NT2/D1 (cell line): ENCODE measurements around the gene SRCIN1.
A peak's percentile ranks its signal among the peaks of the same experiment; 100 is the strongest.

Experiments
- DNase-seq: peaks from one replicate; pipeline ENCODE4 v3.0.0-alpha.2; 2011; ENCODE audit warnings: low read depth, low spot score
- H3K27me3 ChIP-seq: 2 replicates; pipeline ENCODE4 v1.6.0; 2011; ENCODE audit warnings: mild to moderate bottlenecking; ENCODE audit not compliant: insufficient read length, insufficient read depth
- H3K36me3 ChIP-seq: 2 replicates; pipeline ENCODE4 v1.6.1; 2011; ENCODE audit warnings: mild to moderate bottlenecking, low read length, mixed read lengths; ENCODE audit not compliant: insufficient read depth, insufficient read length
- H3K4me1 ChIP-seq: 2 replicates; pipeline ENCODE4 v1.5.1; 2011; ENCODE audit not compliant: insufficient read depth, insufficient read length
- H3K4me3 ChIP-seq: 2 replicates; pipeline ENCODE4 v1.5.1; 2011; ENCODE audit warnings: low read depth; ENCODE audit not compliant: insufficient read length
- H3K9ac ChIP-seq: 2 replicates; pipeline ENCODE4 v1.6.0; 2011; ENCODE audit warnings: low read depth; ENCODE audit not compliant: insufficient read length
- H3K9me3 ChIP-seq: 2 replicates; pipeline ENCODE4 v1.5.1; 2011; ENCODE audit warnings: mild to moderate bottlenecking, low read length; ENCODE audit not compliant: insufficient read depth
- SUZ12 ChIP-seq: IDR thresholded peaks from 2 replicates; pipeline ENCODE4 v1.6.1; 2011; ENCODE audit not compliant: insufficient read length, insufficient read depth; ENCODE audit errors: extremely low read depth
- YY1 ChIP-seq: IDR thresholded peaks from 2 replicates; pipeline ENCODE4 v1.6.1; 2011; ENCODE audit not compliant: insufficient read length, insufficient read depth
- ZNF274 ChIP-seq: IDR thresholded peaks from 2 replicates; pipeline ENCODE4 v1.6.1; 2011; ENCODE audit warnings: mild to moderate bottlenecking, low read depth, low read length

The SRCIN1 gene

DNA sequence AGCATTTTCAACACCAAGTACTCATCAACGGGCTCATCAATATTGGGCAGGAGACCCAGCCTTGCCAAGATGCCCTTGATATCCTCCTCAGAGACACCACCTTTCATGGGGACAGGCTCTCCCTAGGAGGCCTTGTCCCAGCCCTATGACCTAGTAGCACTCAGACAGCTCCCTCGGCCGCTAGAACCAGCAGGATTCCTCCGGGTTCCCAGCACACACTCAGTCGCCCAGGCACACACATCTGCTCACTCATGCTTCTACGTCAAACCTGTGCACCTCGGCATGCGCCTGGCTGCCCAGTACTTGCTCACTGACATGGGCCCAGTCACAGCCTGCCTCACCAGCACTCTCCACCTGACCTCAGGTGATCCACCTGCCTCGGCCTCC is 17.0 kb downstream of the SRCIN1 start:
- Histone ChIP-seq H3K27me3 (no peaks in the 10 kb centered on the region), H3K4me1 (peaks cover 65% of the 10 kb centered on the region), H3K9ac (peak overlapping the region; percentile 46), H3K36me3 (no peaks in the 10 kb centered on the region), H3K9me3 (no peaks in the 10 kb centered on the region), H3K4me3 (no peak overlapping the region)
- no peak for DNase-seq
- no peak for TF ChIP-seq YY1
- no peak for TF ChIP-seq SUZ12
- no peak for TF ChIP-seq ZNF274

DNA sequence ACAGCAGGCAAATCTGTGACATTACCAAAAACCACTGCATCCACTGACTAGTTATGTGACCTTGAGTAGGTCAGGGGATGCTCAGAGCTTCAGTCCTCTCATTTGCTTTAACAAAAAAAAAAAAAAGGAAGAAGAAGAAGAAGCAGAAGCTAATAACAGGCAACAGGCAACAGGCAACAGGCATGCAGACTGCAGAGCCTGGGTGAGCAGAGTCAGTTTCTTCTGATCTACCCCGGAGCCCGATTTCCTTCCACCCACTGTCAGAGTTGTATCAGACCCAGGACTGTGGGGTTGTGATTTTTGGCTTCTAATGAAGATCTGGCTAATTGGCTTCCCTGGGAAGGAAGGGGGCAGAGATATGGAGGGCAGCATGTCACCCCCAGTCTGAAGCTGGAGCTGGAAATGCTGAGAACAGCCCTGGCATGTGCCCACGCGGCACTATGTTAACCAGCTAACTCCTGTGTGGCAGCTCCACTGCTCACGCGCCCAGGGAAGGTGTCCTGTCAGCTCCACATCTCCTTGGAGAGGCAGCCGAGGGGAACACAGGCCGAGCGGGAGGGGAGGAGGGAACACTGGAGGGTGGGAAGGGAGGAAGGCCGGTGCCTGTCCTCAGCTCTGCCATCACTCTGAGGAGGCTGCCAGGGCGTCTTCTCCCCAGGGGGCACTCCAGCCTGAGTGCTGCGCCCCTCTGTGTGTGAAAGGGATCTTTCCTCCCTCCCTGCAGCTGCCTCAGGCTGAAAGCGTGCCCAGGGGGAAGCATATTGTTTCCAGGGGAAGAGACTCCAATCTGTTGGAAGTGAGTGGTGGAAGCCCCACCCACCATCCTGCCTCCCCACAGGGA is 17.6 kb downstream of the SRCIN1 start:
- peak overlapping the region; percentile 46 for H3K9ac ChIP-seq
- no peak overlapping the region for H3K4me3 ChIP-seq
- H3K36me3 ChIP-seq: no peaks in the 10 kb centered on the region
- no peaks in the 10 kb centered on the region for H3K27me3 ChIP-seq
- no peaks in the 10 kb centered on the region for H3K9me3 ChIP-seq
- TF ChIP-seq SUZ12: no peak
- TF ChIP-seq ZNF274: no peak
- no peak for DNase-seq
- H3K4me1 ChIP-seq: peaks cover 59% of the 10 kb centered on the region

DNA sequence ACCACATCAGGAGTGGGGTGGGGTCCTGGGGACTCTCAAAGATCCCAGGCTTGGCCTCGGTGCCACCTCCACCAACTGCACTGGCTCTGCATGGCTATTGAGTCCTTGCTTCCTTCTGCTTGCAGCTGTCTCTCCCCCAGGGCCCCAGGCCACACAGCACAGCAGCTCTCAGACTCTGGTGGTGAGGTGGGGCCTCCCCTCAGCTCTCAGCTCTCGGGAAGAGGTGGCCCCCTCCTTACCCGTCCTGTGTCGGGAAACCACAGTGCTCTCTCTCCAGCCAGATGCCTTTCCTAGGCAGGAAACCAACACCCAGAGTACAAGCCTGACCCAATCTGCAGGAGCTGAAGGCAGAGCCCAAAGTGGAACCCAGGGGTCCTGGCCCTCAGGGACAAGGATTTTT is 18.5 kb downstream of the SRCIN1 start:
- Histone ChIP-seq H3K27me3 (no peaks in the 10 kb centered on the region), H3K4me1 (peaks cover 62% of the 10 kb centered on the region)

DNA sequence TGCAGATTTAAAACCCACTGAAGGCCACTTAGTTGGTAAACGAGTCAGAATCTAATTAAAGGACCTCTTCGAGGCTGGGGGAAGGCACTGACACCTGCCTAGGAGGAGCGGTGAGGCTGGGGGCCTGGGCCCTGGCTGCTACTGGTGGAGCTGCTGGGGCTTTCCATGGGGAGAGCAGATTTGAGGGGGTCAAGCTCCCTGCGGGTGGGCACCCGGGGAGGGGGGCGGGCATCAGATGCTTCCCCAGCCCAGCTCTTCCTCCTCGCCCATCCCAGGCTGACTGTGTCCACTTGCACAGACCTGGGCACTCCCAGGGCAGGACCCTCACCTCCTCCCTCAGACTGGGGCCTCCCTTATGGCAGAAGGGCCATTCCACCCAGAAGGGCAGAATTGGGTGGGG is 19.0 kb downstream of the SRCIN1 start:
- Histone ChIP-seq H3K4me1 (peaks cover 62% of the 10 kb centered on the region), H3K9ac (peak overlapping the region; percentile 51)

More for the DNA sequence above, 18.5 kb downstream of the SRCIN1 start:
- Histone ChIP-seq H3K9me3 (no peaks in the 10 kb centered on the region), H3K4me3 (no peak overlapping the region), H3K9ac (peak overlapping the region; percentile 51), H3K36me3 (no peaks in the 10 kb centered on the region)
- DNase-seq: no peak
- TF ChIP-seq ZNF274 (no peak), SUZ12 (no peak), YY1 (no peak)

DNA sequence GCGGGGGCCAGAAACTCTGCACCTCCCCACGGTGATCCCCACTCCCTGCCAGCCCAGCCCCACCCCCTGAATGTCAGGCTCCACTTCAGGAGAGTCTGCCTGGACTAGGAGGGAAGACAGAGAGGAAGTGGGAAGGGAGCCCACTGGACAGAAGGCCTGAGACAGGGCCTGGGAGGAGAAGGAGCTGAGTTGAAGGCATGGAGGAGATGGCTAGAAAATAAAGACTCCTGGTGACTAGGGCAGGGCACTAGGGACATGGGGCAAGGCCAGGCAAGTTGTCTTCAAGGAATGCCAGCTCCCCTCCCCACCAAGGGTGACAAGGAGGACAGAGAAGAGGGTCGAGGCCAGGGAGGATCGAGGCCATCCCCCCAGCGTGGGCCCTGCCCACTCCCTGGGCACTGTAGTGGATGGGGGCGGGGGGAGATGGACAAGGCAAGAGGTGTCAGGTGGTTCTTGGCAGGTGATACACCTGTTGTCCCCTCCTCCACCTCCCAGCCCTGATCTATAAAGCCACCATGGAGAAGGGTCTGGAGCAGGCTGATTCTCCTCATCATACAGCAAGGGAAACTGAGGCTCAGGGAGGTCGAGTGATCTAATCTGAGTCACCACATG is 19.7 kb downstream of the SRCIN1 start:
- H3K36me3 ChIP-seq: no peaks in the 10 kb centered on the region
- DNase-seq: no peak
- no peaks in the 10 kb centered on the region for H3K9me3 ChIP-seq
- TF ChIP-seq SUZ12 (no peak), YY1 (no peak), ZNF274 (no peak)
- H3K4me3 ChIP-seq: no peak overlapping the region
- H3K27me3 ChIP-seq: peaks cover 2% of the 10 kb centered on the region
- no peak overlapping the region for H3K9ac ChIP-seq
- H3K4me1 ChIP-seq: peaks cover 58% of the 10 kb centered on the region

More for the DNA sequence above, 19.0 kb downstream of the SRCIN1 start:
- Histone ChIP-seq H3K27me3 (no peaks in the 10 kb centered on the region), H3K4me3 (no peak overlapping the region), H3K9me3 (no peaks in the 10 kb centered on the region), H3K36me3 (no peaks in the 10 kb centered on the region)
- no peak for DNase-seq
- no peak for TF ChIP-seq SUZ12
- TF ChIP-seq ZNF274: no peak
- no peak for TF ChIP-seq YY1

DNA sequence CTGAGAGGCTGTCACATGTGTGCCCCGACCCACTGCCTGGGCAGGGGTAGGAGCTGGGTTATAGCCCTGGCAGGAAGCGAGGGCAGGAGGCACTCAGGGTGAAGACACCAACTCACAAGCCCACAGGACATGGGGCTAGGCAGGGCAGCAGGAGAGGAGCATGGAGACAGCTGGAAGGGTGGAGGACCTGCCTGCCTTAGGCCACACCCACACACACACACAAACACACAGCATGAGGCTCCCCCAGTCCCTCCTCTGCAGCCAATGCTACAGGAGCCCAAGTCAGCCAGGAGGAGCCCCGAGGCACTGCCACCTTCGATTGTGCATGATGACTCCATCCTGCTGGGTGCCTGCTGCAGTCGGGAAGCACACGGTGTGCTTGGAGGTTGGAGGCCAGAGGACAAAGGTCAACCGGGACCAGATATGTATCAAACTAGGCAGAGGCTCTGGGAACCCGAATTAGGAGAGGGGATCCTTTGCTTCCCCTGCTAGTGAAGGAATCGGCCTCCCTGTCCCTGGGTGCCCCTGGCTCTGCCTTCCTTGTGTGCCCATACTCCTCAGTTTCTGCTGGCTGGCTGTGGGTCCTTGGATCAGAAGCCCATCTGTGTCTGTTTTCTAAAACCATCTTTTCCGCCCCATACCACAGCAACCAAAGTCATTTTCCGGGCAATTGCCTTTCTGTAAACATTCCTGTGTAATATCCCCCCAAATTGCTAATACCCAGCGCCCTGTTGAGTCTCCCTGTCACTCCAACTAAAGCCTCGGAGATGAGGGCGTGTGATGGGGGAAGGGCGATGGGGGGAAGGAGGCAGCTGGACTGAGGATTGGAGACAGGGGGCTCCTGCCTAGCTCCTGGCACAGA is 20.5 kb downstream of the SRCIN1 start:
- DNase-seq: no peak
- TF ChIP-seq SUZ12: no peak
- no peak for TF ChIP-seq ZNF274
- no peak for TF ChIP-seq YY1
- H3K27me3 ChIP-seq: peaks cover 2% of the 10 kb centered on the region
- peaks cover 51% of the 10 kb centered on the region for H3K4me1 ChIP-seq
- no peaks in the 10 kb centered on the region for H3K36me3 ChIP-seq
- peak overlapping the region; percentile 46 for H3K9ac ChIP-seq
- no peak overlapping the region for H3K4me3 ChIP-seq
- no peaks in the 10 kb centered on the region for H3K9me3 ChIP-seq

DNA sequence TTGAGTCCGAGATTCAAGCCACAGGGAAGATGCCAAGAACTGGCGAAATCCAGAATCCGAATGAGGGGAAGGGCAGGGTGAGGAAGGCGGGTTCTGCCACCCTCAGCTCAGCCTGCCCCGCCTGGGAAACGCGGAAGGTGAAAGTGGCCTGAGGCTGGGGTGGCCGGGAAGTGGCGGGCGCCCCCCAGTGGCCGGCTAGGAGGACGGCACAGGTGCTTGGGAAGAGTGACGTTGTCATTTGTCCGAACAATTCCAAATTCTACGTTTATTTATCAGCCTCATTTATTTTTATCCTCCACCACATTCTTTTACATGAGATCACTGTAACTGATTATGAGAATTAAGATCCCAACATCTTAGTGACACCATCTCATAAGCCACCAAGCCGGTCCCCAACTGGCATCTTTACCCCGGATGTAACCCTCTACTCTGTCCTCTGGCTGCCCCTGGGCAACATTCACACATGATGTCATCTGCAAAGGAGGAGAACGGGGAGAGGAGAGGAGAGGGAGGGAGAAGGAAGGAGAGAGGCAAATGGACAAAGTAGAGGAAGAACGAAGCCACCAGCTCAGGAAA is 21.3 kb downstream of the SRCIN1 start:
- H3K36me3 ChIP-seq: no peaks in the 10 kb centered on the region
- H3K4me3 ChIP-seq: no peak overlapping the region
- no peaks in the 10 kb centered on the region for H3K9me3 ChIP-seq
- H3K9ac ChIP-seq: peak overlapping the region; percentile 5
- H3K4me1 ChIP-seq: peaks cover 53% of the 10 kb centered on the region
- DNase-seq: no peak
- TF ChIP-seq ZNF274 (no peak), YY1 (no peak), SUZ12 (no peak)
- H3K27me3 ChIP-seq: peaks cover 4% of the 10 kb centered on the region
